Endodermal cell (in vitro differentiated cells): ENCODE measurements around the gene HDGFL2. TPM values are rescaled to one million over a fixed set of nuclear protein-coding genes. Genes with fewer than 3 reads are reported as not detected.

Experiments
- DNase-seq: peaks from one replicate; pipeline ENCODE4 v3.0.0-alpha.2; 2017
- H3K27ac ChIP-seq: 2 replicates; pipeline ENCODE4 v1.5.1; 2013; ENCODE audit warnings: mild to moderate bottlenecking, low read depth, low read length, moderate library complexity
- H3K27me3 ChIP-seq: 2 replicates; pipeline ENCODE4 v1.6.1; 2013; ENCODE audit warnings: mild to moderate bottlenecking, low read length, moderate library complexity; ENCODE audit not compliant: insufficient read depth, control insufficient read depth, poor library complexity, severe bottlenecking
- H3K36me3 ChIP-seq: 2 replicates; pipeline ENCODE4 v1.7.0; 2013; ENCODE audit warnings: mild to moderate bottlenecking, low read length, moderate library complexity; ENCODE audit not compliant: control insufficient read depth, insufficient read depth
- H3K4me1 ChIP-seq: one replicate; pipeline ENCODE4 v1.7.0; 2013; ENCODE audit warnings: low read length; ENCODE audit not compliant: control insufficient read depth, insufficient read depth
- H3K4me3 ChIP-seq: 2 replicates; pipeline ENCODE4 v1.5.1; 2013; ENCODE audit warnings: mild to moderate bottlenecking, low read length, moderate library complexity
- H3K9ac ChIP-seq: 2 replicates; pipeline ENCODE4 v1.6.1; 2013; ENCODE audit warnings: mild to moderate bottlenecking, low read length, moderate library complexity; ENCODE audit not compliant: poor library complexity, severe bottlenecking; ENCODE audit errors: extremely low read depth
- H3K9me3 ChIP-seq: 2 replicates; pipeline ENCODE4 v1.6.1; 2013; ENCODE audit warnings: mild to moderate bottlenecking, low read length, moderate library complexity; ENCODE audit not compliant: control insufficient read depth
- H3K27ac Mint-ChIP-seq: 2 replicates; pipeline ENCODE4 v1.8.0; 2020; ENCODE audit warnings: mixed read lengths
- H3K27me3 Mint-ChIP-seq: 2 replicates; pipeline ENCODE4 v1.8.0; 2021; ENCODE audit warnings: mild to moderate bottlenecking, mixed read lengths; ENCODE audit not compliant: insufficient read depth
- H3K36me3 Mint-ChIP-seq: 2 replicates; pipeline ENCODE4 v1.8.0; 2020; ENCODE audit warnings: low read depth, mixed read lengths
- H3K4me1 Mint-ChIP-seq: 2 replicates; pipeline ENCODE4 v1.8.0; 2020; ENCODE audit warnings: mixed read lengths
- H3K4me3 Mint-ChIP-seq: 2 replicates; pipeline ENCODE4 v1.8.0; 2020; ENCODE audit warnings: mild to moderate bottlenecking, moderate library complexity, mixed read lengths
- H3K9me3 Mint-ChIP-seq: 2 replicates; pipeline ENCODE4 v1.8.0; 2020; ENCODE audit warnings: mild to moderate bottlenecking, mixed read lengths
- WGBS, 2 experiments: methylation state at CpG; one replicate each; pipeline versions ENCODE4 v1.1.5 to v1.1.7; 2013; ENCODE audit warnings: missing lambda C conversion rate in 2 of 2, mixed read lengths in 1 of 2; ENCODE audit not compliant: insufficient coverage in 1 of 2, insufficient read length in 1 of 2; 5-methylcytosine and 5-hydroxymethylcytosine counted together
- total RNA-seq, 2 donors: library from RNA; stranded (reverse); fragmentation: NEBNext Ultra II Directional in 1 of 2; extraction: Animal tissue kit (Norgen Biotek cat#: 25700) in 1 of 2; gene quantifications; 2 replicates in 1 of 2; 3 replicates in 1 of 2; pipeline ENCODE4 v1.2.1, GENCODE V29; 2021
- TF ChIP-seq, protein P1 (sequence below): fragments of 200-600 bp; sonication (generic); conservative IDR thresholded peaks from 2 replicates; pipeline ENCODE4 v1.5.0; 2021; ENCODE audit warnings: antibody characterized with exemption, mild to moderate bottlenecking

Gene HDGFL2
- total RNA-seq, 2 donors from 2014 or later: 117 TPM

GRCh38 chr19:4432918-4433506, 39.1 kb upstream of the HDGFL2 start:
- Mint-ChIP-seq H3K36me3 (peaks cover 85% of the 10 kb centered on the region), H3K4me1 (no peaks in the 10 kb centered on the region), H3K27me3 (no peaks in the 10 kb centered on the region), H3K4me3 (no peak overlapping the region), H3K27ac (no peak overlapping the region), H3K9me3 (no peaks in the 10 kb centered on the region)
- Histone ChIP-seq H3K27ac (no peak overlapping the region), H3K36me3 (peaks cover 80% of the 10 kb centered on the region), H3K27me3 (no peaks in the 10 kb centered on the region), H3K9ac (no peak overlapping the region), H3K4me1 (no peaks in the 10 kb centered on the region), H3K9me3 (peaks cover 5% of the 10 kb centered on the region), H3K4me3 (no peak overlapping the region)
- no peak for DNase-seq
- TF ChIP-seq, protein P1, sequence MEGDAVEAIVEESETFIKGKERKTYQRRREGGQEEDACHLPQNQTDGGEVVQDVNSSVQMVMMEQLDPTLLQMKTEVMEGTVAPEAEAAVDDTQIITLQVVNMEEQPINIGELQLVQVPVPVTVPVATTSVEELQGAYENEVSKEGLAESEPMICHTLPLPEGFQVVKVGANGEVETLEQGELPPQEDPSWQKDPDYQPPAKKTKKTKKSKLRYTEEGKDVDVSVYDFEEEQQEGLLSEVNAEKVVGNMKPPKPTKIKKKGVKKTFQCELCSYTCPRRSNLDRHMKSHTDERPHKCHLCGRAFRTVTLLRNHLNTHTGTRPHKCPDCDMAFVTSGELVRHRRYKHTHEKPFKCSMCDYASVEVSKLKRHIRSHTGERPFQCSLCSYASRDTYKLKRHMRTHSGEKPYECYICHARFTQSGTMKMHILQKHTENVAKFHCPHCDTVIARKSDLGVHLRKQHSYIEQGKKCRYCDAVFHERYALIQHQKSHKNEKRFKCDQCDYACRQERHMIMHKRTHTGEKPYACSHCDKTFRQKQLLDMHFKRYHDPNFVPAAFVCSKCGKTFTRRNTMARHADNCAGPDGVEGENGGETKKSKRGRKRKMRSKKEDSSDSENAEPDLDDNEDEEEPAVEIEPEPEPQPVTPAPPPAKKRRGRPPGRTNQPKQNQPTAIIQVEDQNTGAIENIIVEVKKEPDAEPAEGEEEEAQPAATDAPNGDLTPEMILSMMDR: no peak
- 95 to 97% methylated on average over 18 to 28 of the region's 28 CpGs for WGBS, 2 experiments

DNA sequence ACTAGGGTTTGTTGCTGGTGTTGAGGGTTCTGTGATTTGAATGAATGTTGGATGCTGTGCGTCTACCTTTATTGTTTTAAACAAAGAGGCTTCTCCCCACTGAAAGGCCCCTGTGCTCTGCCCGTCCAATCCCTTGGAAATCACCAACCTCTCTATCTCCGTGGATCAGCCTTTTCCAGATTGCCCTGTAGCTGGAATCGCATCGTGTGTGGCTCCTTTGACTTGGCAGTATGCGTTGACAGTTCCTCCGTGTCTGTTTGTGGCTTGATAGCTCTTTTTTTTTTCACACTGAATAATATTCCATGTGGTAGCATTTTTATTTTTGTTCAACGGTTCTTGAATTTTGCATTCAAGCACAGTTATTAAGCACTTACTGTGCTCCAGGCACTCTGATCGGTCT, 37.7 kb upstream of the HDGFL2 start:
- no peak for DNase-seq
- Mint-ChIP-seq H3K27ac (no peak overlapping the region), H3K36me3 (peaks cover 82% of the 10 kb centered on the region), H3K9me3 (no peaks in the 10 kb centered on the region), H3K4me1 (no peaks in the 10 kb centered on the region), H3K4me3 (no peak overlapping the region), H3K27me3 (no peaks in the 10 kb centered on the region)
- 95 to 97% methylated on average over 7 to 9 of the region's 9 CpGs for WGBS, 2 experiments
- peaks cover 81% of the 10 kb centered on the region for H3K36me3 ChIP-seq
- H3K9ac ChIP-seq: no peak overlapping the region
- no peak overlapping the region for H3K27ac ChIP-seq
- peaks cover 5% of the 10 kb centered on the region for H3K9me3 ChIP-seq
- no peaks in the 10 kb centered on the region for H3K4me1 ChIP-seq
- no peaks in the 10 kb centered on the region for H3K27me3 ChIP-seq
- H3K4me3 ChIP-seq: no peak overlapping the region
- TF ChIP-seq, protein P1: no peak

DNA sequence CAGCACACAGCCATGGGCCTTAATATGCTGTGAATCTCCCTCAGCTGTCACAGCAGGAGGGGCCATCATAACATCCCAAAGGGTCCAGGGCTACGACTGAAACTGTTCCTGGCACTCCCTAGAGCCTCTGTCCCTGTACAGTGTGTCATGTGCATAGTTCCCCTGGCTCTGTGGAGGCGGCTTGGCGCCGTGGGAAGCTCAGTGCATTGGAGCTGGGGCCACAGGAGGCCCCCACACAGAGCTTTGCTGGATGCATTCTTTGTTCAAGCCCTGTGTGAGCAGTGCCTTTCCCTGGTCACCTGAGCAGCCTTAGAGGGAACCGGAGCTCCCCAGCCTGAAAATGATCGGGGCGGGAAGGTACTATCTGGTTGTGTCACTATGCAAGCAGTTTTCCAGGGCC, 35.9 kb upstream of the HDGFL2 start:
- peaks cover 75% of the 10 kb centered on the region for H3K36me3 ChIP-seq
- peaks cover 5% of the 10 kb centered on the region for H3K9me3 ChIP-seq
- no peak overlapping the region for H3K27ac ChIP-seq
- no peaks in the 10 kb centered on the region for H3K27me3 ChIP-seq
- 95% methylated on average over 7 of the region's 7 CpGs for WGBS, 2 experiments
- no peaks in the 10 kb centered on the region for H3K4me1 ChIP-seq
- Mint-ChIP-seq H3K27me3 (no peaks in the 10 kb centered on the region), H3K4me3 (no peak overlapping the region), H3K36me3 (peaks cover 79% of the 10 kb centered on the region), H3K27ac (no peak overlapping the region), H3K4me1 (no peaks in the 10 kb centered on the region), H3K9me3 (no peaks in the 10 kb centered on the region)
- no peak overlapping the region for H3K4me3 ChIP-seq
- DNase-seq: peak; percentile 42
- TF ChIP-seq, protein P1: no peak
- no peak overlapping the region for H3K9ac ChIP-seq
